NT2/D1 (cell line): ENCODE results near the gene ZNF200.

Experiments used
- DNase-seq: peaks from one replicate; pipeline ENCODE4 v3.0.0-alpha.2; 2011; ENCODE audit warnings: low read depth, low spot score
- H3K27me3 ChIP-seq: 2 replicates; pipeline ENCODE4 v1.6.0; 2011; ENCODE audit warnings: mild to moderate bottlenecking; ENCODE audit not compliant: insufficient read length, insufficient read depth
- H3K36me3 ChIP-seq: 2 replicates; pipeline ENCODE4 v1.6.1; 2011; ENCODE audit warnings: mild to moderate bottlenecking, low read length, mixed read lengths; ENCODE audit not compliant: insufficient read depth, insufficient read length
- H3K4me1 ChIP-seq: 2 replicates; pipeline ENCODE4 v1.5.1; 2011; ENCODE audit not compliant: insufficient read depth, insufficient read length
- H3K4me3 ChIP-seq: 2 replicates; pipeline ENCODE4 v1.5.1; 2011; ENCODE audit warnings: low read depth; ENCODE audit not compliant: insufficient read length
- H3K9ac ChIP-seq: 2 replicates; pipeline ENCODE4 v1.6.0; 2011; ENCODE audit warnings: low read depth; ENCODE audit not compliant: insufficient read length
- H3K9me3 ChIP-seq: 2 replicates; pipeline ENCODE4 v1.5.1; 2011; ENCODE audit warnings: mild to moderate bottlenecking, low read length; ENCODE audit not compliant: insufficient read depth
- SUZ12 ChIP-seq: IDR thresholded peaks from 2 replicates; pipeline ENCODE4 v1.6.1; 2011; ENCODE audit not compliant: insufficient read length, insufficient read depth; ENCODE audit errors: extremely low read depth
- YY1 ChIP-seq: IDR thresholded peaks from 2 replicates; pipeline ENCODE4 v1.6.1; 2011; ENCODE audit not compliant: insufficient read length, insufficient read depth
- ZNF274 ChIP-seq: IDR thresholded peaks from 2 replicates; pipeline ENCODE4 v1.6.1; 2011; ENCODE audit warnings: mild to moderate bottlenecking, low read depth, low read length

The ZNF200 gene

GRCh38 chr16:3234857-3235561, at the start of gene ZNF200:
ZNF200 (minus strand) TSS chr16:3235158; CDS start chr16:3233755, 1,403 bp downstream.
- DNase-seq, result peak; percentile 95
- H3K4me3 ChIP-seq, result peak within 1 kb of the TSS; percentile 98
- H3K9me3 ChIP-seq, result peaks cover 25% of the 10 kb centered on the region
- H3K9ac ChIP-seq, result peak within 1 kb of the TSS; percentile 99
- H3K4me1 ChIP-seq, result no peaks in the 10 kb centered on the region
- TF ChIP-seq ZNF274 (no peak), SUZ12 (no peak), YY1 (no peak)
- peaks cover 3% of the 10 kb centered on the region for H3K27me3 ChIP-seq
- H3K36me3 ChIP-seq, result peaks cover 40% of the 10 kb centered on the region

- Histone ChIP-seq H3K27me3 (no peaks in the 10 kb centered on the region), H3K9me3 (peaks cover 33% of the 10 kb centered on the region), H3K4me3 (peak overlapping the region; percentile 99), H3K36me3 (peaks cover 48% of the 10 kb centered on the region), H3K4me1 (peaks cover 4% of the 10 kb centered on the region), H3K9ac (peak overlapping the region; percentile 97)
- DNase-seq, result no peak
- TF ChIP-seq YY1 (no peak), SUZ12 (no peak), ZNF274 (no peak)
These were observed 48.8 kb upstream of the ZNF200 start for GRCh38 chr16:3283543-3284447.

- H3K36me3 ChIP-seq, result peaks cover 40% of the 10 kb centered on the region
- H3K27me3 ChIP-seq, result no peaks in the 10 kb centered on the region
These were observed 48.0 kb upstream of the ZNF200 start, which contains the start of gene ZNF263 for GRCh38 chr16:3282730-3283542. ZNF263 (plus strand) TSS chr16:3283491; CDS start chr16:3283819, 328 bp downstream.

GRCh38 chr16:3282103-3282729, 47.3 kb upstream of the ZNF200 start:
- H3K4me1 ChIP-seq, result peaks cover 4% of the 10 kb centered on the region
- no peak for DNase-seq
- peak overlapping the region; percentile 99 for H3K4me3 ChIP-seq
- TF ChIP-seq SUZ12 (no peak), ZNF274 (no peak), YY1 (no peak)
- no peaks in the 10 kb centered on the region for H3K27me3 ChIP-seq
- peaks cover 34% of the 10 kb centered on the region for H3K36me3 ChIP-seq
- H3K9me3 ChIP-seq, result peaks cover 17% of the 10 kb centered on the region
- peak overlapping the region; percentile 97 for H3K9ac ChIP-seq

More at GRCh38 chr16:3282730-3283542, 48.0 kb upstream of the ZNF200 start, which contains the start of gene ZNF263:
- DNase-seq, result peak; percentile 95
- Histone ChIP-seq H3K9ac (peak within 1 kb of the TSS; percentile 97), H3K9me3 (peaks cover 24% of the 10 kb centered on the region), H3K4me1 (peaks cover 4% of the 10 kb centered on the region), H3K4me3 (peak within 1 kb of the TSS; percentile 99)
- TF ChIP-seq ZNF274, result no peak
- no peak for TF ChIP-seq YY1
- TF ChIP-seq SUZ12, result no peak

GRCh38 chr16:3281222-3281820, 46.4 kb upstream of the ZNF200 start:
- Histone ChIP-seq H3K9me3 (peaks cover 8% of the 10 kb centered on the region), H3K4me3 (no peak overlapping the region), H3K36me3 (peaks cover 25% of the 10 kb centered on the region), H3K27me3 (no peaks in the 10 kb centered on the region), H3K9ac (peak overlapping the region; percentile 61), H3K4me1 (peaks cover 4% of the 10 kb centered on the region)
- DNase-seq, result no peak
- TF ChIP-seq SUZ12 (no peak), ZNF274 (no peak), YY1 (no peak)

- TF ChIP-seq SUZ12 (no peak), ZNF274 (no peak), YY1 (no peak)
- H3K27me3 ChIP-seq, result no peaks in the 10 kb centered on the region
- no peaks in the 10 kb centered on the region for H3K9me3 ChIP-seq
- H3K9ac ChIP-seq, result no peak overlapping the region
- no peak for DNase-seq
- H3K4me1 ChIP-seq, result peaks cover 4% of the 10 kb centered on the region
- no peaks in the 10 kb centered on the region for H3K36me3 ChIP-seq
- H3K4me3 ChIP-seq, result no peak overlapping the region
These were observed 41.7 kb upstream of the ZNF200 start for GRCh38 chr16:3276679-3277078.
